Thyroid gland (tissue), 4 donors: ENCODE data around the gene CAPN1. TPM values are rescaled to one million over a fixed set of nuclear protein-coding genes. Genes with fewer than 3 reads are reported as not detected.

Source experiments
- DNase-seq, 2 donors: peaks; one replicate each; pipeline ENCODE4 v3.0.0-alpha.2; 2019
- H3K27ac ChIP-seq, 3 donors: fragments of 200-600 bp; sonication (generic); 1 replicate in 2 of 3; 2 replicates in 1 of 3; pipeline ENCODE4 v1.5.1; 2016 to 2019; ENCODE audit warnings: mild to moderate bottlenecking in 1 of 3, moderate library complexity in 1 of 3
- H3K27me3 ChIP-seq: fragments of 200-600 bp; sonication (generic); one replicate; pipeline ENCODE4 v1.5.1; 2019
- H3K36me3 ChIP-seq, 2 donors: fragments of 200-600 bp; sonication (generic); one replicate each; pipeline ENCODE4 v1.5.1; 2016 to 2019
- H3K4me1 ChIP-seq, 2 donors: fragments of 200-600 bp; sonication (generic); one replicate each; pipeline ENCODE4 v1.5.1; 2017 to 2019
- H3K4me3 ChIP-seq, 3 donors: fragments of 200-600 bp; sonication (generic); replicated peaks in 1 of 3; 1 replicate in 2 of 3; 2 replicates in 1 of 3; pipeline ENCODE4 v1.5.1; 2016; ENCODE audit warnings: mild to moderate bottlenecking in 1 of 3
- H3K9me3 ChIP-seq: fragments of 200-600 bp; sonication (generic); one replicate; pipeline ENCODE4 v1.5.1; 2017
- POLR2A ChIP-seq, 2 donors: fragments of 450-650 bp; IDR thresholded peaks; one replicate each; pipeline ENCODE4 v1.6.1; 2017; ENCODE audit warnings: antibody characterized with exemption in 2 of 2, mild to moderate bottlenecking in 2 of 2, moderate library complexity in 1 of 2
- WGBS, 2 donors: methylation state at CpG; one replicate each; pipeline ENCODE4 v1.1.5; 2017; 5-methylcytosine and 5-hydroxymethylcytosine counted together
- intact Hi-C: fragments of 100-400 bp; cut with DNase I; formaldehyde crosslinking; loops from one replicate; pipeline ENCODE4 v1.15.1; 2023
- total RNA-seq, 4 donors: library from RNA; depleted of rRNA; stranded (reverse); fragments of >200 nt; gene quantifications; one replicate each; pipeline ENCODE4 v1.2.3, GENCODE V29; 2016
- TF ChIP-seq, protein P1 (sequence below), 6 experiments: fragments of 200-600 bp in 3 of 6; fragments of 450-650 bp in 3 of 6; sonication (generic) in 3 of 6; IDR thresholded peaks; one replicate each; pipeline ENCODE4 v1.5.1; 2016 to 2019; ENCODE audit warnings: antibody characterized with exemption in 6 of 6, mild to moderate bottlenecking in 2 of 6, inconsistent platforms in 1 of 6, moderate library complexity in 1 of 6

CAPN1 gene
- total RNA-seq, 4 donors from 2014 or later, result 265 to 519 (median 340) TPM

DNA sequence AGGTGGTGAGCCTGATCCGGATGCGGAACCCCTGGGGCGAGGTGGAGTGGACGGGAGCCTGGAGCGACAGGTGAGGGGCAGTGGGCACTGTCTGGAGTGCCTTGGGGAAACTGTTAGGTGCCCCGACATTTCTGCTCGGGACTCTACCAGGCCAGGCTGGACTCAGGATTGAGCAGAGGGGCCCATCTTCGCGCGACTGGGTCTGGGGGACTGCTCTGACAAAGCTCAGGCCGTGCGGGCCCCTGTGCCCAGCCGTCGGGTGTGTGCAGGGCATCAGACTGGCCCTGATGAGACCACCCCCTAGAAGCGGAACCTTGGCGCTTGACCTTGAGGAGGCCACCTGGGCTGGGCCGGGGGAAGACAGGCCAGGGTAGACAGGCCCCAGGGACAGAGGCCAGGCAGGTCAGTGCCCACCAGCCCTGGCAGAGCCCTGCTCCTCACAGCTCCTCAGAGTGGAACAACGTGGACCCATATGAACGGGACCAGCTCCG is 6.3 kb downstream of the CAPN1 start:
- intact Hi-C loops, result no loop called here
- DNase-seq, result no peak
- Histone ChIP-seq H3K27ac (no peak overlapping the region), H3K4me1 (peaks cover 18 to 24% of the 10 kb centered on the region in 2 donors), H3K36me3 (peaks cover 47% of the 10 kb centered on the region in 2 donors), H3K27me3 (no peaks in the 10 kb centered on the region), H3K9me3 (no peaks in the 10 kb centered on the region), H3K4me3 (no peak overlapping the region)
- TF ChIP-seq, protein P1, sequence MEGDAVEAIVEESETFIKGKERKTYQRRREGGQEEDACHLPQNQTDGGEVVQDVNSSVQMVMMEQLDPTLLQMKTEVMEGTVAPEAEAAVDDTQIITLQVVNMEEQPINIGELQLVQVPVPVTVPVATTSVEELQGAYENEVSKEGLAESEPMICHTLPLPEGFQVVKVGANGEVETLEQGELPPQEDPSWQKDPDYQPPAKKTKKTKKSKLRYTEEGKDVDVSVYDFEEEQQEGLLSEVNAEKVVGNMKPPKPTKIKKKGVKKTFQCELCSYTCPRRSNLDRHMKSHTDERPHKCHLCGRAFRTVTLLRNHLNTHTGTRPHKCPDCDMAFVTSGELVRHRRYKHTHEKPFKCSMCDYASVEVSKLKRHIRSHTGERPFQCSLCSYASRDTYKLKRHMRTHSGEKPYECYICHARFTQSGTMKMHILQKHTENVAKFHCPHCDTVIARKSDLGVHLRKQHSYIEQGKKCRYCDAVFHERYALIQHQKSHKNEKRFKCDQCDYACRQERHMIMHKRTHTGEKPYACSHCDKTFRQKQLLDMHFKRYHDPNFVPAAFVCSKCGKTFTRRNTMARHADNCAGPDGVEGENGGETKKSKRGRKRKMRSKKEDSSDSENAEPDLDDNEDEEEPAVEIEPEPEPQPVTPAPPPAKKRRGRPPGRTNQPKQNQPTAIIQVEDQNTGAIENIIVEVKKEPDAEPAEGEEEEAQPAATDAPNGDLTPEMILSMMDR (IDR thresholded peaks at IDR 0.05), result no peak
- TF ChIP-seq POLR2A (IDR thresholded peaks at IDR 0.05), result no peak
- 90 to 95% methylated on average over 9 to 14 of the region's 20 CpGs for WGBS, 2 donors

DNA sequence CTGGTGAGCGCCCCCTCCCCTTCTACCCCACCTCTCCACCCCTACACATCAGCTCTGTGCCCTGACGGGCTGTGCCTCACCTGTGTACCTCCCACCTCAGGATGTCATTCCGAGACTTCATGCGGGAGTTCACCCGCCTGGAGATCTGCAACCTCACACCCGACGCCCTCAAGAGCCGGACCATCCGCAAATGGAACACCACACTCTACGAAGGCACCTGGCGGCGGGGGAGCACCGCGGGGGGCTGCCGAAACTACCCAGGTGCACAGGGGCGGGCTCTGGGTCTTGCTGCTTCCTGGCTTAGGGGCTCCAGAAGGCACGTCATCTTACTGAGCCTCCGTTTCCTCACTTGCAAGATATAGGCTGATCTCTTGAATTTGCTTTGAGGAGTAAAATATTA is 6.8 kb downstream of the CAPN1 start:
- H3K27me3 ChIP-seq, result no peaks in the 10 kb centered on the region
- H3K4me3 ChIP-seq, result no peak overlapping the region
- peaks cover 47% of the 10 kb centered on the region in 2 donors for H3K36me3 ChIP-seq
- WGBS, 2 donors, result 97% methylated on average over 17 of the region's 18 CpGs
- H3K27ac ChIP-seq, result no peak overlapping the region
- DNase-seq, result no peak
- peaks cover 13 to 20% of the 10 kb centered on the region in 2 donors for H3K4me1 ChIP-seq
- no peaks in the 10 kb centered on the region for H3K9me3 ChIP-seq
- TF ChIP-seq, protein P1 (IDR thresholded peaks at IDR 0.05), result no peak
- no peak for TF ChIP-seq POLR2A (IDR thresholded peaks at IDR 0.05)
- intact Hi-C loops, result no loop called here

DNA sequence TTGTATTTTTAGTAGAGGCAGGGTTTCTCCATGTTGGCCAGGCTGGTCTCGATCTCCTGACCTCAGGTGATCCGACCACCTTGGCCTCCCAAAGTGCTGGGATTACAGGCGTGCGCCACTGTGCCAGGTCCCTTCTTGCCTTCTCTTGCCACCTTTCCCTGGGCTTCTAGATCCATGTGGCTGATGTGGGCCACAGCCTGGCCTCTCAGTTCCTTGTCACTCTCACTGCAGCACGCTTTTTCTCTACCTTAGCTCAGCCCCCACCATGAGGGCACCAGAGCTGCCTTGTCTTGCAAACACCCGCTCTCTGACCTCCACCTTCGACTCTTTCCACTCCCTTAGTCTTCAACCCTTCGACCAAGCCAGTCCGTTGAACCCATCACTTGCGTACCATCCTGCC is 7.5 kb downstream of the CAPN1 start:
- Histone ChIP-seq H3K27me3 (no peaks in the 10 kb centered on the region), H3K27ac (no peak overlapping the region), H3K36me3 (peaks cover 47% of the 10 kb centered on the region in 2 donors), H3K9me3 (no peaks in the 10 kb centered on the region), H3K4me1 (peaks cover 8 to 13% of the 10 kb centered on the region in 2 donors), H3K4me3 (no peak overlapping the region)
- TF ChIP-seq, protein P1 (IDR thresholded peaks at IDR 0.05), result no peak
- no peak for TF ChIP-seq POLR2A (IDR thresholded peaks at IDR 0.05)
- WGBS, 2 donors, result 93 to 95% methylated on average over 10 of the region's 10 CpGs
- intact Hi-C loops, result no loop called here
- DNase-seq, result no peak

DNA sequence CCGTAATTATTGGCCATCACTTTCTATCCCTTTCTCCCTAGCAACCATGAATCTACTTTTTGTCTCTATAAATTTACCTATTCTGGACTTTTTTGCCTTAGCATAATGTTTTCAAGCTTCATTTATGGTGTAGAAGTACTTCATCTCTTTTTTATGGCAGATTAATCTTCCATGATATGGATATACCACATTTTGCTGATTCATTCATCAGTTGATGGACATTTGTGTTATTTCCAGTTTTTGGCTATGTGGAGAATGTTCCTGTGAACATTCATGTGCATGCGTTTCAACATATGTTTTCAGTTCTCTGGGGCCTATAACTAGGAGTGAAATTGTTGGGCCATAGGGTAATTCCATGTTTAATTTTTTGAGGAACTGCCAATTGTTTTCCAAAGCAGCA is 12.8 kb downstream of the CAPN1 start:
- peaks cover 15 to 21% of the 10 kb centered on the region in 2 donors for H3K36me3 ChIP-seq

DNA sequence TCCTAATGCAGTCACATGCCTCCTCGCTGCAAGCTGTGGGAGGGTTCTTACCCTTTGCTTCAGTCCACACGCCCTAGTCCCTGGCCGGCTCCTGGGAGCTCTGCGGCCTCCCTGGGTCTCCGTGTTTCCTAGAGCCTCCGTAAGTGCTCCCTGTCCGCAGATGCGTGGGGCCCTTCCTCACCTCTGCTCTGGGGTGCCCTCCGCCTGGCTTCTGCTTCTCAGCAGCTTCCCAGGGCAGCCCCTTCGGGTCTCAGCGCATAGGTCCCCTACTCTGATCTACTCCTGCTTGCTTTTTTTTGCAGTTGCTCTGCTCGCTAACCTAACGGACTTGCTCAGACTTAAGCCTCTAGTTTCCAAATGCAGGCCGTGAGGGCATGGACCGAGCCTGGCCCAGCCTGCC is 22.4 kb downstream of the CAPN1 start:
- WGBS, 2 donors, result 95 to 96% methylated on average over 15 of the region's 15 CpGs
- Histone ChIP-seq H3K9me3 (no peaks in the 10 kb centered on the region), H3K27me3 (no peaks in the 10 kb centered on the region), H3K36me3 (peaks cover 36 to 48% of the 10 kb centered on the region in 2 donors), H3K4me1 (no peaks in the 10 kb centered on the region), H3K4me3 (no peak overlapping the region), H3K27ac (no peak overlapping the region)
- TF ChIP-seq POLR2A (IDR thresholded peaks at IDR 0.05), result no peak
- TF ChIP-seq, protein P1 (IDR thresholded peaks at IDR 0.05), result no peak
- DNase-seq, result no peak
- intact Hi-C loops, result no loop called here

More for the DNA sequence above, 12.8 kb downstream of the CAPN1 start:
- WGBS, 2 donors, result 96 to 98% methylated on average over 2 of the region's 2 CpGs
- no peak for TF ChIP-seq POLR2A (IDR thresholded peaks at IDR 0.05)
- TF ChIP-seq, protein P1 (IDR thresholded peaks at IDR 0.05), result no peak
- H3K27ac ChIP-seq, result no peak overlapping the region
- no peak for DNase-seq
- H3K4me1 ChIP-seq, result no peaks in the 10 kb centered on the region
- no peak overlapping the region for H3K4me3 ChIP-seq
- no peaks in the 10 kb centered on the region for H3K27me3 ChIP-seq
- H3K9me3 ChIP-seq, result no peaks in the 10 kb centered on the region
- intact Hi-C loops, result no loop called here
